ENCODE results near the gene SOHLH1.

DNA sequence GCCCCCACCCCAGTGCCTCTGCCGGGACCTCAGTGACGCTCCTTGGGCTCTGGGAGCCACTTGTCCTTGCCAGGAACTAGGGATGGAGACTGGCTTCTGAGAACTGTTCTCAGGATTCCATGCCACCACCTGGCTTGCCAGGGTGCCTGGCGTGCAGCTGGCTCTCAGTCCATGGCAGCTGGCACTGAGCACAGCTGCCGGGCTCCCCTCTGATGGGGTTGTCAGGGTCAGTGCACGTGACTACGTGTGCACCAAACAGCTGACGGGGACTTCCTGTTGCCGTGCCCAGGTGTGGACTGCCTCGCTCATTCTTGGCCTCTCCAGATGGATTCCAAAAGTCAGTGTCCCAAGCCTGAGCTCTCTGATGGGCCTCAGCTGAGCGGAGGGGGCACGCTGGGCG, 12.1 kb upstream of the SOHLH1 start:
- TF ChIP-seq GATA2 (IDR thresholded peaks at IDR 0.05; ENCODE audit: low read depth, low read length) (no peak), GATA3 (IDR thresholded peaks at IDR 0.05; ENCODE audit: low read depth, low read length) (no peak)

Data from SH-SY5Y (cell line).